Esophagus squamous epithelium (tissue), 5 donors: Measurements from ENCODE around the gene CDC23. TPM values are rescaled to one million over a fixed set of nuclear protein-coding genes. Genes with fewer than 3 reads are reported as not detected.
"Not testable (repeated sequence)": the region's sequence is repeated elsewhere in the genome, so short reads cannot be mapped to it uniquely, and the experiment has no call there.

Experiments used
- DNase-seq: peaks from one replicate; lab custom pipeline; 2025; lab: John Stamatoyannopoulos, UW
- H3K27ac ChIP-seq, 4 donors: fragments of 200-600 bp; sonication (generic); one replicate each; pipeline ENCODE4 v1.5.1; 2016 to 2019; ENCODE audit warnings: mild to moderate bottlenecking in 1 of 4
- H3K27me3 ChIP-seq, 4 donors: fragments of 200-600 bp; sonication (generic); 1 replicate in 3 of 4; 2 replicates in 1 of 4; pipeline versions ENCODE4 v1.5.1 to v1.6.0; 2017 to 2021; ENCODE audit warnings: antibody characterized with exemption in 1 of 4
- H3K36me3 ChIP-seq, 3 donors: fragments of 200-600 bp; sonication (generic); one replicate each; pipeline ENCODE4 v1.5.1; 2016 to 2019
- H3K4me1 ChIP-seq, 3 donors: fragments of 200-600 bp; sonication (generic); one replicate each; pipeline ENCODE4 v1.5.1; 2017 to 2019
- H3K4me3 ChIP-seq, 4 donors: fragments of 200-600 bp; sonication (generic); 1 replicate in 3 of 4; 2 replicates in 1 of 4; pipeline ENCODE4 v1.5.1; 2016 to 2019; ENCODE audit warnings: mild to moderate bottlenecking in 2 of 4, moderate library complexity in 1 of 4
- H3K9me3 ChIP-seq, 3 donors: fragments of 200-600 bp; sonication (generic); one replicate each; pipeline ENCODE4 v1.5.1; 2016 to 2019
- POLR2A ChIP-seq, 4 donors: fragments of 450-650 bp; IDR thresholded peaks; one replicate each; pipeline ENCODE4 v1.6.1; 2017; ENCODE audit warnings: antibody characterized with exemption in 4 of 4, mild to moderate bottlenecking in 4 of 4, moderate library complexity in 3 of 4
- WGBS, 2 donors: methylation state at CpG; one replicate each; pipeline ENCODE4 v1.1.5; 2018; 5-methylcytosine and 5-hydroxymethylcytosine counted together
- intact Hi-C: fragments of 100-400 bp; cut with DNase I; formaldehyde crosslinking; loops from one replicate; pipeline ENCODE4 v1.15.0; 2022
- total RNA-seq, 4 donors: library from RNA; depleted of rRNA; stranded (reverse); fragments of >200 nt; gene quantifications; one replicate each; pipeline ENCODE4 v1.1.0, GENCODE V29; 2016
- TF ChIP-seq, protein P1 (sequence below), 6 experiments: fragments of 450-650 bp in 4 of 6; fragments of 200-600 bp in 2 of 6; sonication (generic) in 2 of 6; IDR thresholded peaks; one replicate each; pipeline ENCODE4 v1.5.1; 2016 to 2019; ENCODE audit warnings: antibody characterized with exemption in 6 of 6, mild to moderate bottlenecking in 4 of 6, moderate library complexity in 4 of 6
- donor health status: DM: yes; HTN: yes; CAD: no.

CDC23 gene
- total RNA-seq, 4 donors from 2014 or later: 10.4 to 25.8 (median 20.5) TPM

- Histone ChIP-seq H3K4me3 (no peak overlapping the region), H3K27ac (no peak overlapping the region), H3K9me3 (no peaks in the 10 kb centered on the region), H3K4me1 (no peaks in the 10 kb centered on the region), H3K27me3 (no peaks in the 10 kb centered on the region), H3K36me3 (peaks cover 23 to 100% (median 67%) of the 10 kb centered on the region in 3 donors)
- 84 to 87% methylated on average over 5 of the region's 5 CpGs for WGBS, 2 donors
- no peak for TF ChIP-seq POLR2A (IDR thresholded peaks at IDR 0.05)
- TF ChIP-seq, protein P1, sequence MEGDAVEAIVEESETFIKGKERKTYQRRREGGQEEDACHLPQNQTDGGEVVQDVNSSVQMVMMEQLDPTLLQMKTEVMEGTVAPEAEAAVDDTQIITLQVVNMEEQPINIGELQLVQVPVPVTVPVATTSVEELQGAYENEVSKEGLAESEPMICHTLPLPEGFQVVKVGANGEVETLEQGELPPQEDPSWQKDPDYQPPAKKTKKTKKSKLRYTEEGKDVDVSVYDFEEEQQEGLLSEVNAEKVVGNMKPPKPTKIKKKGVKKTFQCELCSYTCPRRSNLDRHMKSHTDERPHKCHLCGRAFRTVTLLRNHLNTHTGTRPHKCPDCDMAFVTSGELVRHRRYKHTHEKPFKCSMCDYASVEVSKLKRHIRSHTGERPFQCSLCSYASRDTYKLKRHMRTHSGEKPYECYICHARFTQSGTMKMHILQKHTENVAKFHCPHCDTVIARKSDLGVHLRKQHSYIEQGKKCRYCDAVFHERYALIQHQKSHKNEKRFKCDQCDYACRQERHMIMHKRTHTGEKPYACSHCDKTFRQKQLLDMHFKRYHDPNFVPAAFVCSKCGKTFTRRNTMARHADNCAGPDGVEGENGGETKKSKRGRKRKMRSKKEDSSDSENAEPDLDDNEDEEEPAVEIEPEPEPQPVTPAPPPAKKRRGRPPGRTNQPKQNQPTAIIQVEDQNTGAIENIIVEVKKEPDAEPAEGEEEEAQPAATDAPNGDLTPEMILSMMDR (IDR thresholded peaks at IDR 0.05): no peak
- no peak for DNase-seq
- intact Hi-C loops: no loop called here
Observed at GRCh38 chr5:138169124-138169523, 44.0 kb downstream of the CDC23 start.

DNA sequence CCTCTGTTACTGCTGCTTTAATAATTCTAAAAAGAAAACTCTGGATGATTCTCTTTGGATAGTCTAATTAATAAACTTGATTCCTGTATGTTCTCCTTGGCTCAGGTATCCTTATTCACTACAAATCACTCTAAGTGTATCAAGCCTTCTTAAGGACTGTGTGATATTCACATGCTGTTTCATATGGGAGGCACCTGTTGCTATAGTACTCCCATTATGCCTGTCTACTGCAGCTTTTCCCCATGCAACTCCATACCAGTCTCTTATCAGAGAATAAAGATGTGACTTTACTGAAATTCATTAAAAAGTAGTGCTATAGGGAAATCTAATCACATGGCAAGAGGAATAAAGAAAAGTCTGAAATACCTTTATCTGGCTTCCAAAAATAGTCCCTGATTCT, 49.4 kb downstream of the CDC23 start:
- TF ChIP-seq, protein P1 (IDR thresholded peaks at IDR 0.05): no peak
- DNase-seq: no peak
- Histone ChIP-seq H3K27ac (no peak overlapping the region), H3K27me3 (no peaks in the 10 kb centered on the region), H3K4me3 (no peak overlapping the region), H3K9me3 (no peaks in the 10 kb centered on the region), H3K4me1 (no peaks in the 10 kb centered on the region), H3K36me3 (peaks cover 37 to 100% (median 88%) of the 10 kb centered on the region in 3 donors)
- intact Hi-C loops: no loop called here

DNA sequence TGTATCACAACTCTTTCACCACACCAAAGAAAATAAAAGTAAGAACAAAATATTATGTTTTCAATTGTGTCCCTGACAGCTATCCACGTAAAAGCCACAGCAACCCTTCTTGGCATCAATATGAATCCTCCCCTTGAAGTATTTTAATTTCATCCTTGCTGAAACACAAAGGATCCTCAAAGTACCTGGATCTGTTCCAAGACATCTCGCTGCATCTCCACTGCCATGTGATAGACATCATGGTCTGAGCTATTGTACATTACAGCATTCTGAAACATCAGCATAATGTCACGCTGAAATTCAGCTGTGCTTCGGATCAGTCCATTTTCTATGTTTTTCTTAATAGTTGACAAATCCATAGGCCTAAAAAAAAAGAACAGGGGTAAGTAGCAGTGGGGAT, 52.4 kb downstream of the CDC23 start:
- Histone ChIP-seq H3K36me3 (peaks cover 44 to 100% (median 82%) of the 10 kb centered on the region in 3 donors), H3K27ac (no peak overlapping the region), H3K4me1 (no peaks in the 10 kb centered on the region), H3K9me3 (no peaks in the 10 kb centered on the region), H3K27me3 (no peaks in the 10 kb centered on the region), H3K4me3 (no peak overlapping the region)
- TF ChIP-seq, protein P1 (IDR thresholded peaks at IDR 0.05): no peak
- TF ChIP-seq POLR2A (IDR thresholded peaks at IDR 0.05): no peak
- no peak for DNase-seq
- intact Hi-C loops: no loop called here
- 87 to 95% methylated on average over 4 of the region's 4 CpGs for whole genome bisulfite sequencing, 2 donors

DNA sequence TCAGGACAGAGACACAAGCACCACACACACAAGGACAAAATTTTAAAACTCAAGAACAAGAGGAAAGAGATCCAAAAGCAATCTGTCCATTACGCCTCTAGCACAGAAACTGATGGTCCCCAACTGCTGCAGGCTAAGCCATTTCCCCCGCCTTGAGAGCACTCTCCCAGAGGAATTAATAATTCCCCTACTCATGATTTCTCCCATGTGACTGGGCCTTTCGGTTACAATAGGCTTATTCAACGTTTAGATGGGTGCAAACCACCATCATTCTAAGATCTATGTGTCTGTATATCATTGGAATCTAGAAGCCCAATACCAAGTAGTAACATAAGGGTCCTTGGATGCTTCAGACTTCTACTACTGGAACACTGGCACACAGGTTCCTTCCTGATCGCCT, 53.5 kb downstream of the CDC23 start:
- whole genome bisulfite sequencing, 2 donors: 87 to 88% methylated on average over 5 of the region's 5 CpGs
- TF ChIP-seq POLR2A (IDR thresholded peaks at IDR 0.05): no peak
- H3K27me3 ChIP-seq: no peaks in the 10 kb centered on the region
- H3K4me3 ChIP-seq: no peak overlapping the region
- no peaks in the 10 kb centered on the region for H3K4me1 ChIP-seq
- intact Hi-C loops: no loop called here
- no peaks in the 10 kb centered on the region for H3K9me3 ChIP-seq
- H3K27ac ChIP-seq: no peak overlapping the region
- H3K36me3 ChIP-seq: peaks cover 38 to 92% (median 71%) of the 10 kb centered on the region in 3 donors
- DNase-seq: no peak

GRCh38 chr5:138157626-138158025, 55.5 kb downstream of the CDC23 start:
- intact Hi-C loops: no loop called here
- 82 to 83% methylated on average over 1 of the region's 1 CpG for WGBS, 2 donors

DNA sequence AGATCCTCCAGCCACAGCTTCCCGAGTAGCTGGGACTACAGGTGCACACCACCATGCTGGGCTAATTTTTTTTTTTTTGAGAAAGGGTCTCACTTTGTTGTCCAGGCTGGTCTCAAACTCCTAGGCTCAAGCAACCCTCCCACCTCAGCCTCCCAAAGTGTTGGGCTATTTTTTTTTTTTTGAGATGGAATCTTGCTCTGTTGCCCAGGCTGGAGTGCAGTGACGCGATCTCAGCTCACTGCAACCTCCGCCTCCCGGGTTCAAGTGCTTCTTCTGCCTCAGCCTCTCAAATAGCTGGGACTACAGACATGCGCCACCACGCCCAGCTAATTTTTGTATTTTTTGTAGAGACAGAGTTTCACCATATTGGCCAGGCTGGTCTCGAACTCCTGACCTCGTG, 57.1 kb downstream of the CDC23 start:
- DNase-seq, H3K4me3 ChIP-seq, H3K27me3 ChIP-seq, H3K27ac ChIP-seq, H3K9me3 ChIP-seq, intact Hi-C loops, H3K4me1 ChIP-seq: not testable (repeated sequence)
- 96 to 98% methylated on average over 7 to 9 of the region's 9 CpGs for WGBS, 2 donors
- H3K36me3 ChIP-seq: peaks cover 22 to 55% (median 36%) of the 10 kb centered on the region in 3 donors

More at GRCh38 chr5:138157626-138158025, 55.5 kb downstream of the CDC23 start:
- peaks cover 32 to 72% (median 51%) of the 10 kb centered on the region in 3 donors for H3K36me3 ChIP-seq
- no peaks in the 10 kb centered on the region for H3K4me1 ChIP-seq
- no peaks in the 10 kb centered on the region for H3K27me3 ChIP-seq
- no peak for DNase-seq
- H3K9me3 ChIP-seq: no peaks in the 10 kb centered on the region
- H3K27ac ChIP-seq: no peak overlapping the region
- no peak overlapping the region for H3K4me3 ChIP-seq
- TF ChIP-seq, protein P1 (IDR thresholded peaks at IDR 0.05): no peak
- no peak for TF ChIP-seq POLR2A (IDR thresholded peaks at IDR 0.05)
